H1 (cell line): Measurements from ENCODE around the gene ATP2B3. TPM values are rescaled to one million over a fixed set of nuclear protein-coding genes. Genes with fewer than 3 reads are reported as not detected.

Experiments
- CTCF ChIA-PET: fragments of 300-600 bp; sonication (Branson Sonifier 250); formaldehyde crosslinking; loops from one replicate; lab custom pipeline; 2021; ENCODE audit not compliant: partially characterized antibody; lab: Charles Lee
- POLR2A ChIA-PET: fragments of 300-600 bp; sonication (Branson Sonifier 250); formaldehyde crosslinking; loops from one replicate; lab custom pipeline; 2021; ENCODE audit warnings: inconsistent platforms; ENCODE audit not compliant: partially characterized antibody; lab: Charles Lee
- DNase-seq, 2 experiments: peaks; one replicate each; pipeline versions ENCODE4 v3.0.0 to v3.0.0-alpha.2; 2010 to 2022; ENCODE audit warnings: low spot score in 2 of 2, low read depth in 1 of 2, mixed read lengths in 1 of 2
- FAIRE-seq: peaks from 2 replicates; lab custom pipeline; 2011; peaks lifted over from hg19 to GRCh38; lab: Jason Lieb, UNC
- H2AFZ ChIP-seq: 2 replicates; pipeline ENCODE4 v1.8.1; 2012; ENCODE audit warnings: low read length, inconsistent platforms
- H2AK5ac ChIP-seq: 2 replicates; pipeline ENCODE4 v1.6.1; 2013; ENCODE audit warnings: low read depth, low read length
- H2BK120ac ChIP-seq: replicated peaks from 2 replicates; pipeline ENCODE3; 2013; ENCODE audit warnings: low read depth, low read length, inconsistent platforms
- H2BK12ac ChIP-seq: 2 replicates; pipeline ENCODE4 v1.6.1; 2013; ENCODE audit warnings: low read depth, low read length
- H2BK15ac ChIP-seq: 2 replicates; pipeline ENCODE4 v1.6.1; 2013; ENCODE audit warnings: low read length
- H2BK20ac ChIP-seq: 2 replicates; pipeline ENCODE4 v1.6.1; 2013; ENCODE audit warnings: low read length
- H2BK5ac ChIP-seq: 2 replicates; pipeline ENCODE4 v1.6.1; 2013; ENCODE audit warnings: low read depth, low read length
- H3K14ac ChIP-seq: 2 replicates; pipeline ENCODE4 v1.6.1; 2013; ENCODE audit warnings: inconsistent platforms; ENCODE audit not compliant: insufficient read length
- H3K18ac ChIP-seq: 2 replicates; pipeline ENCODE4 v1.6.1; 2013; ENCODE audit warnings: low read length; ENCODE audit errors: extremely low read depth
- H3K23ac ChIP-seq: 2 replicates; pipeline ENCODE4 v1.6.1; 2013; ENCODE audit warnings: inconsistent platforms; ENCODE audit not compliant: insufficient read length
- H3K23me2 ChIP-seq: 2 replicates; pipeline ENCODE4 v1.6.1; 2013; ENCODE audit warnings: low read depth, low read length
- H3K27ac ChIP-seq: 2 replicates; pipeline ENCODE4 v1.6.1; 2011; ENCODE audit warnings: low read depth, low read length, inconsistent platforms
- H3K27me3 ChIP-seq, 4 experiments: replicated peaks in 1 of 4; 1 replicate in 1 of 4; 2 replicates in 3 of 4; pipeline versions ENCODE4 v1.6.1 to v1.8.1; 2011 to 2013; ENCODE audit warnings: low read length in 3 of 4, mild to moderate bottlenecking in 3 of 4, inconsistent platforms in 2 of 4, mixed read lengths in 2 of 4, moderate library complexity in 1 of 4; ENCODE audit not compliant: control insufficient read depth in 3 of 4, insufficient read depth in 3 of 4; ENCODE audit errors: extremely low read depth in 1 of 4
- H3K36me3 ChIP-seq, 4 experiments: 2 replicates each; pipeline versions ENCODE4 v1.6.1 to v1.8.1; 2011 to 2013; ENCODE audit warnings: mild to moderate bottlenecking in 4 of 4, low read length in 3 of 4, moderate library complexity in 2 of 4, control low read depth in 1 of 4, inconsistent platforms in 1 of 4; ENCODE audit not compliant: insufficient read depth in 4 of 4, control insufficient read depth in 2 of 4
- H3K4ac ChIP-seq: replicated peaks from 2 replicates; pipeline ENCODE3; 2013; ENCODE audit warnings: low read length, low read depth, mixed read lengths, inconsistent platforms; ENCODE audit not compliant: insufficient read length
- H3K4me1 ChIP-seq, 4 experiments: replicated peaks in 1 of 4; 1 replicate in 1 of 4; 2 replicates in 3 of 4; pipeline versions ENCODE4 v1.6.1 to v1.8.1; 2011 to 2013; ENCODE audit warnings: low read length in 3 of 4, inconsistent platforms in 2 of 4, mixed read lengths in 1 of 4; ENCODE audit not compliant: insufficient read depth in 4 of 4, control insufficient read depth in 3 of 4
- H3K4me2 ChIP-seq, 2 experiments: 2 replicates each; pipeline versions ENCODE4 v1.6.1 to v1.8.1; 2011 to 2013; ENCODE audit warnings: low read depth in 2 of 2, low read length in 2 of 2, control low read depth in 1 of 2, inconsistent platforms in 1 of 2, mild to moderate bottlenecking in 1 of 2; ENCODE audit not compliant: insufficient read depth in 1 of 2
- H3K4me3 ChIP-seq, 4 experiments: fragments of 200-600, 300-600 bp in 1 of 4; sonication (generic), shearing (Covaris generic), sonication (Bioruptor Twin) in 1 of 4; 2 replicates each; pipeline versions ENCODE4 v1.5.1 to v1.8.1; 2011 to 2016; ENCODE audit warnings: low read length in 4 of 4, low read depth in 3 of 4, control low read depth in 2 of 4, inconsistent platforms in 2 of 4, mild to moderate bottlenecking in 2 of 4, mixed read lengths in 1 of 4, moderate library complexity in 1 of 4; ENCODE audit not compliant: insufficient read depth in 2 of 4; ENCODE audit errors: extremely low read depth in 1 of 4
- H3K56ac ChIP-seq: replicated peaks from 2 replicates; pipeline ENCODE3; 2013; ENCODE audit warnings: low read depth, mild to moderate bottlenecking, mixed read lengths, low read length, inconsistent platforms; ENCODE audit not compliant: insufficient read length
- H3K79me1 ChIP-seq: 2 replicates; pipeline ENCODE4 v1.6.1; 2013; ENCODE audit warnings: low read depth, low read length, control low read depth
- H3K79me2 ChIP-seq, 2 experiments: 2 replicates each; pipeline versions ENCODE4 v1.6.1 to v1.8.1; 2012 to 2013; ENCODE audit warnings: low read length in 2 of 2, mild to moderate bottlenecking in 2 of 2, inconsistent platforms in 1 of 2; ENCODE audit not compliant: insufficient read depth in 2 of 2, control insufficient read depth in 1 of 2
- H3K9ac ChIP-seq, 4 experiments: replicated peaks in 1 of 4; 1 replicate in 1 of 4; 2 replicates in 3 of 4; pipeline versions ENCODE4 v1.6.1 to v1.8.1; 2011 to 2013; ENCODE audit warnings: low read depth in 3 of 4, low read length in 3 of 4, control low read depth in 2 of 4, mild to moderate bottlenecking in 2 of 4, moderate library complexity in 2 of 4, inconsistent platforms in 1 of 4; ENCODE audit errors: extremely low read depth in 1 of 4
- H3K9me3 ChIP-seq, 2 experiments: 2 replicates each; pipeline versions ENCODE4 v1.6.1 to v1.8.1; 2012 to 2013; ENCODE audit warnings: mild to moderate bottlenecking in 2 of 2, moderate library complexity in 2 of 2, control low read depth in 1 of 2, inconsistent platforms in 1 of 2, low read depth in 1 of 2, low read length in 1 of 2, mixed read lengths in 1 of 2; ENCODE audit not compliant: insufficient read depth in 2 of 2
- H4K20me1 ChIP-seq, 2 experiments: replicated peaks in 1 of 2; 2 replicates each; pipeline versions ENCODE3 to v1.8.1; 2011 to 2013; ENCODE audit warnings: inconsistent platforms in 2 of 2, low read length in 2 of 2, mild to moderate bottlenecking in 1 of 2; ENCODE audit not compliant: insufficient read depth in 2 of 2, control insufficient read depth in 1 of 2
- H4K5ac ChIP-seq: 2 replicates; pipeline ENCODE4 v1.6.1; 2013; ENCODE audit warnings: low read length, low read depth, mixed read lengths, inconsistent platforms; ENCODE audit not compliant: insufficient read length
- H4K8ac ChIP-seq: 2 replicates; pipeline ENCODE4 v1.8.0; 2013; ENCODE audit warnings: mild to moderate bottlenecking, moderate library complexity, low read length, inconsistent platforms; ENCODE audit not compliant: insufficient read depth; ENCODE audit errors: extremely low read depth
- H4K91ac ChIP-seq: replicated peaks from 2 replicates; pipeline ENCODE3; 2013; ENCODE audit warnings: low read length, mixed read lengths, inconsistent platforms; ENCODE audit not compliant: insufficient read length
- CEBPB ChIP-seq: IDR thresholded peaks from 2 replicates; pipeline ENCODE4 v1.6.1; 2012; ENCODE audit warnings: low read depth, low read length
- CHD2 ChIP-seq: IDR thresholded peaks from 2 replicates; pipeline ENCODE4 v1.6.1; 2012; ENCODE audit warnings: low read length, improper control_type of control experiment
- KDM4A ChIP-seq: IDR thresholded peaks from one replicate; pipeline ENCODE4 v1.7.1; 2012; ENCODE audit warnings: low read depth, mild to moderate bottlenecking, moderate library complexity, low read length, inconsistent platforms; ENCODE audit not compliant: severe bottlenecking
- SIN3A ChIP-seq, 2 experiments: IDR thresholded peaks in 1 of 2; conservative IDR thresholded peaks in 1 of 2; 2 replicates each; pipeline ENCODE4 v1.6.1; 2011 to 2012; ENCODE audit warnings: low read length in 2 of 2, improper control_type of control experiment in 1 of 2, low read depth in 1 of 2, mild to moderate bottlenecking in 1 of 2
- WGBS, 2 experiments: shearing (Covaris generic) in 1 of 2; methylation state at CpG; one replicate each; pipeline versions ENCODE4 v1.1.6 to v1.1.7; 2013 to 2015; ENCODE audit warnings: low lambda C conversion rate in 2 of 2, mixed read lengths in 2 of 2, inconsistent platforms in 1 of 2, low coverage in 1 of 2, missing lambda C conversion rate in 1 of 2; ENCODE audit not compliant: insufficient replicate concordance in 2 of 2, insufficient coverage in 1 of 2, insufficient read length in 1 of 2; ENCODE audit errors: extremely low coverage in 1 of 2, missing lambda C conversion rate in 1 of 2; 5-methylcytosine and 5-hydroxymethylcytosine counted together
- polyA plus RNA-seq, 7 experiments: library from polyadenylated mRNA; depleted of rRNA in 3 of 7; stranded (reverse) in 5 of 7; unstranded in 2 of 7; fragments of >200 nt in 5 of 7; fragments of 200-250 nt in 2 of 7; gene quantifications; 1 replicate in 5 of 7; 2 replicates in 1 of 7; 4 replicates in 1 of 7; pipeline versions ENCODE4 v1.2.1 to v1.2.3, GENCODE V29; 2011 to 2013; ENCODE audit warnings: missing spikeins in 2 of 7, mixed read lengths in 2 of 7
- total RNA-seq: library from RNA; stranded (reverse); fragmentation: NEBNext Ultra II Directional; extraction: Animal tissue kit (Norgen Biotek cat#: 25700); gene quantifications from 2 replicates; pipeline ENCODE4 v1.2.1, GENCODE V29; 2021

ATP2B3 gene
- total and polyA plus RNA-seq, 2 of the 8 experiments (the other 6 are each of a cell fraction or from before 2014, with no cell fraction given) = 0.14 to 0.19 TPM

DNA sequence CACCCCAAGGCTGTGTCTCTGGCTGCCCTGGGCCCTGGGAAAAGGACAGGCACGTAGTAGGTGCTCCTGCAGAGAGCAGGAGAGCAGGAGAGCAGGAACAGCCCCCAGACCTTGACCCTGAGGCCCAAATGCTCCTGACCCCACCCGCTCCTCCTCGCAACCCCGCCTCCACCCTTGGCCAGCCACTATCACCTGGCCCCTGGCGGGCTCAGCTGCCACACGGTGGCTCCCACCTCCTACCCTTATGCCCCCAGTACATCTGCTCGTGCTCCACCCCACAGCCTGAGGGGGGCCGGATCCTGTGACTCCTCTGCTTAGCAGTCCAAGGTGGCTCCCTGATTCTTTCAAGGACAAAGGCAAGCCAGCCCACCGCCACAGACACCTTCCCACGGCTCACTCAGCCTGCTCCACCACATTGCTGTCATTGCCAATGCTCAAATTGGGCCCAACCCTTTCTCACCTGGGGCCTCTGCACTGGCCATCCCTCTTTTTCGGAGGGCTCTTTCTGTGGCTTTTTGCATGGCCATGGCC, 41.6 kb upstream of the ATP2B3 start:
- peak overlapping the region; percentile 18; the same call in 1 of the 2 replicates for H2BK5ac ChIP-seq
- peaks cover 5 to 24% (median 18%) of the 10 kb centered on the region in 4 experiments; a peak in 6 of 7 replicates for H3K27me3 ChIP-seq
- no peak overlapping the region for H3K4ac ChIP-seq
- WGBS, 2 experiments = 100% methylated on average over 3 of the region's 11 CpGs; no CpG with 5 or more reads in 1 of the 2 experiments
- no peak overlapping the region for H2AFZ ChIP-seq
- H3K79me1 ChIP-seq = no peaks in the 10 kb centered on the region
- no peak overlapping the region for H4K91ac ChIP-seq
- no peak overlapping the region for H2BK15ac ChIP-seq
- no peak overlapping the region for H4K5ac ChIP-seq
- no peaks in the 10 kb centered on the region for H3K79me2 ChIP-seq
- no peaks in the 10 kb centered on the region for H3K36me3 ChIP-seq
- H3K4me1 ChIP-seq = peaks cover 0 to 17% (median 5%) of the 10 kb centered on the region in 4 experiments; a peak in 3 of 7 replicates
- no peak overlapping the region for H3K9ac ChIP-seq
- no peak overlapping the region for H2BK20ac ChIP-seq
- no peak overlapping the region; the same call in 1 of the 2 replicates for H2BK12ac ChIP-seq
- H2AK5ac ChIP-seq = 0 out of 2 replicates have a peak overlapping the region, but pooled peaks have one; percentile 9
- no peak overlapping the region for H3K27ac ChIP-seq
- no peak overlapping the region for H3K23ac ChIP-seq
- DNase-seq (no peak), FAIRE-seq (no peak)
- H3K9me3 ChIP-seq = no peaks in the 10 kb centered on the region
- no peak overlapping the region for H3K4me2 ChIP-seq
- ChIA-PET POLR2A (interaction anchor here (0.9 kb wide), 2 partner anchors 14 to 209 kb away, joined by 3 read pairs; no protein-coding TSS in a partner anchor), CTCF (interaction anchor here (1.2 to 1.9 kb wide), 2 partner anchors 19 kb away, joined by 3 to 11 read pairs; partner anchors contain the start of gene BGN)
- H3K23me2 ChIP-seq = no peaks in the 10 kb centered on the region
- no peak overlapping the region for H3K56ac ChIP-seq
- no peak overlapping the region for H2BK120ac ChIP-seq
- H3K14ac ChIP-seq = no peak overlapping the region
- no peak overlapping the region for H3K18ac ChIP-seq
- H4K8ac ChIP-seq = no peak overlapping the region
- no peak overlapping the region for H3K4me3 ChIP-seq
- H4K20me1 ChIP-seq = peaks cover 0 to 1% of the 10 kb centered on the region in 2 experiments
- TF ChIP-seq SIN3A (conservative IDR thresholded peaks at IDR 0.05 in 1 of 2, IDR thresholded peaks at IDR 0.05 in 1 of 2; ENCODE audit: low read depth in 1 of 2, low read length in 2 of 2) (no peak), CHD2 (no peak), CEBPB (no peak), KDM4A (no peak)
